ENCODE data around the gene HECA.
"Not testable (repeated sequence)": the region's sequence is repeated elsewhere in the genome, so short reads cannot be mapped to it uniquely, and the experiment has no call there.

The HECA gene

DNA sequence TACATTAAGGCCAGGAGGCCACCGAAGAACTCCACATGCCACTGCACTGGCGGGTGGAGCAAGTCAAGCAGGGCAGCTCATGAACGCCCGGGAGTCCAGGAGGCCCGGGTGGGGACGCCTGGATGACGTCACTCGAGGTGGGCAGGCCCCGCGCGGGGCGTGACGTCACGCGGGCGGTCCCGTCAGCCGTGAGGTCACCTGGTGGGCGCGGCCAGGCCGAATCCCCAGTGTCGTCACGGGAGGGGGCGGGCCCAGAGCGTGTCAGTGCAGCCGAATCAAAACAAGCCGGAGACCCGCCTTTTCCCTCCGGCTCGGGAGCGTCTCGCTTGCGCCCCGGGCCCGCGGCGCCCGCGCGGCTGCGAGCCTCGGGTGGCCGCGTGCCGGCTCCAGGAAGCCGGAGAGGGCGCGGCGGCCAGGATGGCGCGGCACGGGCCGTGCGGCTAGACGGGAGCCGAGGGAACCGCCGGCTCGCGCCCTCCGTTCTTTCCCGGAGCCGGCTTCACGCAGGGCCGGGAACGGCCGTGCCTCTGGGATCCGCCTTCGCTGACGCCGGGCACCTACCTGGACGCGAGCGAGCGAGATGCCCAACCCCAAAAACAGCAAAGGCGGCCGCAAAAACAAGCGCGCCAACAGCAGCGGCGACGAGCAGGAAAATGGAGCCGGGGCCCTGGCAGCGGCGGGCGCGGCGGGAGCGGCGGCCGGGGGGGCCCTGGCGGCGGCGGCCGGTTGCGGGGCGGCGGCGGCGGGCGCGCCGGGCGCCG is at the start of gene HECA:
Gene HECA, plus strand, starts transcription at position 264 of the 761 bp plus-strand sequence. Its CDS starts 317 bp downstream, at position 581.
- peak; percentile 85 for DNase-seq (ENCODE audit: low read depth)

DNA sequence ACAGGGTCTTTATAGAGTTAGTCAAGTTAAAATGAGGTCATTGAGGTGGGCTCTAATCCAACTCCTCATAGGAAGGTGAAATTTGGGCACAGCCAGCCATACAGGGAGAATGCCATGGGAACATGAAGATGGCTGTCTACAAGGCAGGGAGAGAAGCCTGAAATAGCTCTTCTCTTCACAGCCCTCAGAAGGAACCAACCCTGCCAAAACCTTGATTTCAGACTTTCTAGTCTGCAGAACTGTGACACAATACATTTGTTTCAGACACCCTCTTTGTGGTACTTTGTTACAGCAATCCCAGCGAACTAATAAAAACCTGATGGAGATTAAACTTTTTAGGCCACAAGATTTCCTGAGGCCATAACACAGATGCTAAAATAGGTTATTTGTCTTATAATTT is 43.1 kb upstream of the HECA start:
- no peak for DNase-seq (ENCODE audit: low read depth)

GRCh38 chr6:139099984-139100383 is 34.9 kb upstream of the HECA start:
- no peak for DNase-seq (ENCODE audit: low read depth)

DNA sequence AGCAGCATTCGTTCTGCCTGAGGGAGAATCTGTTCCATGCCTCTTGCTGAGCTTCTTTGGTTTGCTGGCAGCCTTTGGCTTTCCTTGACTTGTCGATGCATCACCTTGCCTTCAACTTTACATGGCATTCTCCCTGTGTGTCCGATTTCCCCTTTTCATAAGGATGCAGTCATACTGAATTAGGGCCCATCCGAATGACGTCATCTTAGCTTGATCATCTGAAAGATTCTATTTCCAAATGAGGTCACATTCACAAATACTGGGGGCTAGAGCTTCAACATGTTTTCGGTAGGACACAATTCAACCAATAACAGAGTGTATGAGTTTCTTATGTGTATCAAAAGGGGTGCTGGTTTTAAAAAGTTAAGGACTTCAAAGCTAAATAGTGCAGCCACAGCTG is 27.8 kb upstream of the HECA start:
- no peak for DNase-seq (ENCODE audit: low read depth)

- DNase-seq (ENCODE audit: low read depth): no peak
Measured at GRCh38 chr6:139108378-139108777, 26.5 kb upstream of the HECA start.

DNA sequence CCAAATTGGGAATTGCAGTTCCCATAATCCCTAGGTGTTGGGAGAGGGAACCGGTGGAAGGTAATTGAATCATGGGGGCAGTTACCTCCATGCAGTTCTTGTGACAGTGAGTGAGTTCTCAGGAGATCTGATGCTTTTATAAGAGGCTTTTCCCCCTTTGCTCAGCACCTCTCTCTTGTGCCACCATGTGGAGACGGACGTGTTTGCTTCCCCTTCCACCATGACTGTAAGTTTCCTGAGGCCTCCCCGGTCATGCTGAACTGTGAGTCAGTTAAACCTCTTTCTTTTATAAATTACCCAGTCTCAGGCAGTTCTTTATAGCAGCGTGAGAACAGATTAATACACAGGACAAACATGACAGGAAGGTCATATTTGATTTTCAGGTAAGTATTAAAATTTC is 25.3 kb upstream of the HECA start:
- DNase-seq (ENCODE audit: low read depth): no peak

GRCh38 chr6:139112146-139112545 is 22.7 kb upstream of the HECA start:
- no peak for DNase-seq (ENCODE audit: low read depth)

DNA sequence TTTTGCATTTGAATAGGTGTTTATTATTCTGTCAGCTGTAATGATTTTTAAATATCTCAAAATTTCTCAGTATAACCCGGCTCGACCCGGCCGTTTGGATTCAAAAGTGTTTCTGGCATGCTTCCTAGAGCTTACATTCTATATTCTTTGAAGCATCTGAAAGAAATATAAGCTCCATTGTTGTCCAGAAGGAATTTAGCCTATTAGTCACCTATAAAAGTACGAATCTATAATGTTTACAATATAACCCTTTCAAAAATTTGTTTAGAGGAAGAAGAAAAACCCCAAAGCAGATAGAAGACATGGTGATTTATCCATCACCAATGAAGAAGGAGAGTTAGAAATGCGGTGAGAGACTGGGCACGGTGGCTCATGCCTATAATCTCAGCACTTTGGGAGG is 22.3 kb upstream of the HECA start:
- DNase-seq (ENCODE audit: low read depth): no peak

GRCh38 chr6:139114746-139115145 is 20.1 kb upstream of the HECA start:
- no peak for DNase-seq (ENCODE audit: low read depth)

- no peak for DNase-seq (ENCODE audit: low read depth)
Measured at GRCh38 chr6:139115989-139116758, 18.7 kb upstream of the HECA start.

DNA sequence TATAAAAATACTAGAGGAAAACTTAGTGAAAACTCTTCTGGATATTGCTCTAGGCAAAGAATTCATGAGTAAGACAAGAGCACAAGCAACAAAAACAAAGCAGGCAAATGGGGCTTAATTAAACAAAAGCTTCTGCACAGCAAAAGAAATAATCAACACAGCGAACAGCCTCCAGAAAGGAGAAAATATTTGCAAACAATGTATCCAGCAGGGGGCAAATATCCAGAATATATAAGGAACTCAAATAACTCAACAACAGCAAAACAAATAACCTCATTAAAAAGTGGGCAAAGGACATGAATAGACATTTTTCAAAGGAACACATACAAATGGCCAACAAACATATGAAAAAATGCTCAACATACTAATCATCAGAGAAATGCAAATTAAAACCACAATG is 17.1 kb upstream of the HECA start:
- no peak for DNase-seq (ENCODE audit: low read depth)

- no peak for DNase-seq (ENCODE audit: low read depth)
Measured at GRCh38 chr6:139119552-139119951, 15.3 kb upstream of the HECA start.

GRCh38 chr6:139122823-139123222 is 12.1 kb upstream of the HECA start:
- not testable (repeated sequence) for DNase-seq (ENCODE audit: low read depth)

GRCh38 chr6:139124887-139125672 is 9.8 kb upstream of the HECA start:
- peak; percentile 74 for DNase-seq (ENCODE audit: low read depth)

GRCh38 chr6:139126255-139126654 is 8.6 kb upstream of the HECA start:
- DNase-seq (ENCODE audit: low read depth): no peak

DNA sequence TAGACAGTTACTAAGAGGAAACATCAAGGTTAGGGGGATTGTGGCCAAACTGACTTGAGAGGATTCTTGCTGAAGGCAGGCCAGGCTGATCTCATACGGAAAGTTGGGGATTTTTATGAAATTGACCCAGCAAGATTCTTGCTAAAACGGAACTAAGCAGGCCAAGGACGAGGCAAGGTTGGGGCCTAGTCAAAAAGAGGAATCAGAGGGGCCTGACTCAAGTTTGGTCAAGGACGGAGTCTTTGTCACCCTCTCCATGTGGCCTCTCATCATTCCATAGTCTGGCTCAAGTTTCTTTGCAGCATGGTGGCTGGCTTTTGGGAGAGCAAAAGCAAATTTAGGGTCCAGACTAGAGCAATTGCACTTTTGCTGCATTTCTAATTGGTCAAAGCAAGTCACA is 7.9 kb upstream of the HECA start:
- no peak for DNase-seq (ENCODE audit: low read depth)

DNA sequence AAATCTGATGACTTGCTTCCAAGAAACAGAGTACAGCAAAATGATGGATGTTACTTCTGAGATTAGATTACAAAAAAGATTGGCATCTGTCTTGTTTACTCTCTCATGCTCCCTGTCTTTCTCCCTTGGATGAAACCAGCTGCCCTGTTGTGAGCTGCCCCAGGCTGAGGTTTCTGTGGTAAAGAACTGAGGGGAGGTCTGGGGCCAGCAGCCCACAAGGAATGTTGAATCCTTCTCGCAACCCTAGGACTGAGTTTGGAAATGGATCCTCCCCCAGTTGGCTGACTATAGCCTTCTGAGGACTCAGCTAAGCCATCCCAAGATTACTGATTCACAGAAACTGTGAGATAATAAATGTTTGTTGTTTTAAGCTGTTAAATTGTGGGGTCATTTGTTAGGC is 5.6 kb upstream of the HECA start:
- DNase-seq (ENCODE audit: low read depth): no peak

DNA sequence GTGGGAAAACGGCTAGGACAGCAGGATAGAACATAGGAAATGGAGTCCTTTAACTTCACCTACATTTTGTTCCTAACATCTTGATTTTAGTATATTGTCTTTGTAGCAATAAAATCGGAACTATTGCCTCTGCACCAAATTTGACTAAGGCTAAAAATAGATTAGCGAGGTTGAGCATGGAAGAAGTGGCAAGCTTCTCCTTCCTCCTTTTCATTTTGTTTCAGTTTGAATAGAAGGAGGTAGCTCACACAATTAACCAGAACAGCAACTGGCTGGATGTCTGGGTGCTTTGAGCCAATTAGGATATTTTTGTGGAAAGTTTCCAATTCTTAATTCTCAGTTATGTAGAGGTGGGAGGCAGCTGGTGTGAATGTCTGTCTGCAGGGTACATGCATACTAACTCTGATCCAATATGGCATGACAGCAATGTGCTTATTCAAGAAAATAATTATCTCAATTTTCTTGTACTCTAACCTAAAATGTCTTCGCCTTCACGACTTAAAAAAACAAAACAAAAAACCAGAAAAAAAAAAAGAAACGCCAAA is 3.1 kb upstream of the HECA start:
- no peak for DNase-seq (ENCODE audit: low read depth)

DNA sequence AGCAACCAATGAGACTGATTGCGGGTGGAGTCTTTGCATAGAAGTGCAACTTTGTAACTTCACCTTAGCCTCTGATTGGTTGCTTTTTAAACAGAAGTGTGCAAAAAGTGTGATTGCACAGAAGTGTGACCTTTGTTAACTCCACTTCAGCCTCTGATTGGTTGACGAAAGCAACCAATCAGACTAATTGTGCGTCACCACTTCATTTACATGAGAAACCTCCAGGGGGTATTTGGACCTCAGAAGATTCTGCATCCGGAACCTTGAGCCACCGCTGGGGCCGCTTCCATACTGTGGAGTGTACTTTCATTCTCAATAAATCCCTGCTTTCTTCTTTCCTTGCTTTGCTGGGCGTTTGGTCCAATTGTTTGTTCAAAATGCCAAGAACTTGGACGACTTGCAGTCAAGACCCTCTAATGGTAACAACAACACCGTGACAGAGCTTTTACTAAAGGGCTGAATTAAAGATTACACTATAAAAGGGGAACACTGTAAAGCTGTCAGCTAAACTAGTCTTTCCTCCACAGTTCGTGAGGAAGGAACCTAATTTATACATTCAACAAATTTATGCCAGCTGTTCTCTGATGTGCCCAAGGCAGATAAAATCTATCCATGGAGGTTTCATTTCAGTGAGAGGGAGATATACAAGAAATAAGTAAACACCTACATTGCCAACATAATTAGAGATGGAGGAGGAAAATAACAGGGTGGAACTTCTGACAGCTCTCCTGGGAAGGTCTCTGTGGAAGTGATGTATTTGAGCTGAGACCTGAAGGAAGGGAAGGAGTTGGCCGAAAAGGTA is 1.4 kb upstream of the HECA start:
- DNase-seq (ENCODE audit: low read depth): no peak

GRCh38 chr6:139134064-139134395 is 850 bp upstream of the HECA start:
- DNase-seq (ENCODE audit: low read depth): no peak

Measured in CMK (cell line).